A172 (cell line): ENCODE measurements around the gene GCA. TPM values are rescaled to one million over a fixed set of nuclear protein-coding genes. Genes with fewer than 3 reads are reported as not detected.

Source experiments
- total RNA-seq: library from RNA; depleted of rRNA; stranded (reverse); fragments of >200 nt; shearing (Covaris generic); gene quantifications from 2 replicates; pipeline ENCODE4 v1.2.3, GENCODE V29; 2014; rRNA removed

GCA gene
- total RNA-seq, 1 experiment from 2014 or later, result 36.8 TPM

Other genes with a start within 250 kb of the GCA start
- not detected in 2 replicates for gene GCG, start 191.9 kb upstream of the GCA start, total RNA-seq
- 1.9 and 2.2 TPM in 2 replicates for gene FAP, start 100.7 kb upstream of the GCA start, total RNA-seq
- 4.7 and 7.0 TPM in 2 replicates for gene IFIH1, start 25.4 kb upstream of the GCA start, total RNA-seq